Suprapubic skin (tissue), 3 donors: Measurements from ENCODE around the gene MLLT6.

Experiments
- CTCF ChIP-seq, 2 donors: fragments of 200-600 bp in 1 of 2; fragments of 450-650 bp in 1 of 2; sonication (generic) in 1 of 2; IDR thresholded peaks; one replicate each; pipeline ENCODE4 v1.5.1; 2016 to 2019; ENCODE audit warnings: antibody characterized with exemption in 2 of 2, mild to moderate bottlenecking in 1 of 2, moderate library complexity in 1 of 2
- EP300 ChIP-seq: sonication (generic); formaldehyde crosslinking; IDR thresholded peaks from one replicate; pipeline ENCODE4 v1.6.1; 2017; ENCODE audit warnings: antibody characterized with exemption
- POLR2A ChIP-seq, 2 donors: fragments of 450-650 bp; IDR thresholded peaks; one replicate each; pipeline ENCODE4 v1.6.1; 2017; ENCODE audit warnings: antibody characterized with exemption in 2 of 2, mild to moderate bottlenecking in 2 of 2, moderate library complexity in 2 of 2

DNA sequence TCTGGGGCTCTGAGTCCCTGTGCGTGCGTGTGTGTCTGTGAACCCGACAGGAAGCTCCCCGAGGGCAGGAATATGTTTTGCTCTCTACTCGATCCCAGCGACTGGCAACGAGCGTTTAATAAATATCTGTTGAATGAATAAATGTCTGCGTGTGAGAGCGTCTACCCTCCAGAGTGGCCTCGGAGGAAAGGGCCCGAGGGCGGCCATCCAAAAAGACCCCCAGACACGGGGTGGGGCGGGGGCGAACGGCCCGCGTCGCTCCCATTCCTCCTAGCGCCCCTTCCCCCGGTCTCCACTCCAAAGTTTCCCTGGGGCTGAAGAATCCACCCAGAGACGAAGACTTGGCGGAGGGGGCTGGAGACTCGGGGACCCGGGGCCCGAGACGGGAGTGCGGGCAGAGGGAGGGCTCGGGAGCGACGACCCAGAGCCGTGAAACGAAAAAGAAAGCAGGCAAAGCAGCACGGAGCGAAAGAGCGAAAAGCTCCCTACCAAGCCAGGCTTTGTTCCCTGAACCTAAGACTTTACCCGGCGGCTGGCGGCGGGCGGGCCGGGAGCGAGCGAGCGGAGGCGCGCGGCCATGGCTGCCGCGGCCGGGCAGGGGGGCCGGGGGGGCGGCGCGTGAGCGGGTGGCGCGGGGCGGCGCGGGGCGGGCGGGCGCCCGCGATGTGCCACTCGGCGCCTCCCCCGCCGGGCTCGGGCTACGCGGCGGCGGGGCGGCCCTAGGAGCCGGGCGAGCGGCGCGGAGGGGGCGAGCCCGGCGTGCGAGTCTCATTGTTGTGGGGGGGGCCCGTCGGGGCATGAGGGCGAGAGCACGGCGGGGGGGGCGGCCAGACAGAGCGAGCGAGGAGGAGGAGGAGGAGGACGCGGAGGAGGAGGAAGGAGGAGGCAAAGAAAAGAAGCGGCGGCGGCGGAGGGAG, at the start of gene MLLT6:
- TF ChIP-seq CTCF (IDR thresholded peaks at IDR 0.05) = no peak
- TF ChIP-seq EP300 = no peak
- no peak for TF ChIP-seq POLR2A (IDR thresholded peaks at IDR 0.05)
